NCI-H524 (cell line): ENCODE results near the gene TRPC4AP.

Experiments used
- DNase-seq, 2 experiments: peaks; one replicate each; lab custom pipeline; 2025; lab: John Stamatoyannopoulos, UW

The TRPC4AP gene

DNA sequence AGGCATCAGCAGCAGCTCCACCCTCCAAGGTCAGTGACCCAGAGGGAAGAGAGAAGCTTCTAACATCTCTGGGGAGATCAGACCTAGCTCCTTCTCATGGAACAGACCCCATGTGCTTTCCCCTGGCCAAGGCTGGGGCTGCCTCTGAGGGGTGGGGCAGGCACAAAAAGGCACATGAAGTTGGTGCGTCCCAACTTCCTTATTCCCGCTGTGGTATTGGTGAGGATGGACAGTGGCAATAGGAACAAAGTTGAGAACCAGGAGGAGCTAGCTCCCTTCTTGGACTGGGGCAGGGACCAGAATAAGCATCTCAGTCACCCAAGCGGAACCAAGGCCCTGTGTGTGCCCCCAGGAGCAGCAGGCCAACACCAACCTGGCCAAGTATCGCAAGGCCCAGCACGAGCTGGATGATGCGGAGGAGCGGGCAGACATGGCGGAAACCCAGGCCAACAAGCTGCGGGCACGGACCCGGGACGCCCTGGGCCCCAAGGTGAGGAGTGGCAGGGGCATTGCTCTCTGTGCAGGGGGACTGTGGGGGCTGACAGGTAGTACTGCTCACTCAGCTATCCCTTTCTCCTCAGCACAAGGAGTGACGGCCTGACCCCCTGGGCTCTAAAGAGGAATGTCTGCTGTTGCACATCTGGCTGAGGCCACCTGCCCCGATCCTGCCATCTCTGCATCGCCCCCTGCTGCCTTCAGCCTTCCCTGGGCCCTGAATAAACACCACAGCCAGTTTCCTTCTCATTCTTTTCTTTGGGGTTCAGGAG lies 90.8 kb downstream of the TRPC4AP start:
- DNase-seq: peak in 1 of 2 experiments; percentile 14

DNA sequence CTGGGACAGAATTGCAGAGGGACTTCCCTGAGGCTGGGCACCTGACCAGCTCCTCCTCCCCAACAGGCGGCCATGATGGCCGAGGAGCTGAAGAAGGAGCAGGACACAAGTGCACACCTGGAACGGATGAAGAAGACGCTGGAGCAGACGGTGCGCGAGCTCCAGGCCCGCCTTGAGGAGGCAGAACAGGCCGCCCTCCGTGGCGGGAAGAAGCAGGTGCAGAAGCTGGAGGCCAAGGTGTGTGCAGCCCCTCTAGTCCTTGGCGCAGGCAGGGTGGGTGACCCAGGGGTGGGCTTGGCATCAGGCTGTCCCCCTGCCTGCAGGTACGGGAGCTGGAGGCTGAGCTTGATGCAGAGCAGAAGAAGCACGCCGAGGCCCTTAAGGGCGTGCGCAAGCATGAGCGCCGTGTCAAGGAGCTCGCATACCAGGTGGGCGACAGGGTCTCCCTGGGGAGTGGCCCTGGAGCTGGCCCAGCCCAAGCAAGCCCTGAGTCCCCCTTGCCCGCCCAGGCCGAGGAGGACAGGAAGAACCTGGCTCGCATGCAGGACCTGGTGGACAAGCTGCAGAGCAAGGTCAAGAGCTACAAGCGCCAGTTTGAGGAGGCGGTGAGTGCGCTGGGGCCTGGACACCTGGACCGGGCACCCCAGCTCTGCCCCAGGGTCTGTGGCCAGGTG lies 91.5 kb downstream of the TRPC4AP start:
- no peak for DNase-seq

DNA sequence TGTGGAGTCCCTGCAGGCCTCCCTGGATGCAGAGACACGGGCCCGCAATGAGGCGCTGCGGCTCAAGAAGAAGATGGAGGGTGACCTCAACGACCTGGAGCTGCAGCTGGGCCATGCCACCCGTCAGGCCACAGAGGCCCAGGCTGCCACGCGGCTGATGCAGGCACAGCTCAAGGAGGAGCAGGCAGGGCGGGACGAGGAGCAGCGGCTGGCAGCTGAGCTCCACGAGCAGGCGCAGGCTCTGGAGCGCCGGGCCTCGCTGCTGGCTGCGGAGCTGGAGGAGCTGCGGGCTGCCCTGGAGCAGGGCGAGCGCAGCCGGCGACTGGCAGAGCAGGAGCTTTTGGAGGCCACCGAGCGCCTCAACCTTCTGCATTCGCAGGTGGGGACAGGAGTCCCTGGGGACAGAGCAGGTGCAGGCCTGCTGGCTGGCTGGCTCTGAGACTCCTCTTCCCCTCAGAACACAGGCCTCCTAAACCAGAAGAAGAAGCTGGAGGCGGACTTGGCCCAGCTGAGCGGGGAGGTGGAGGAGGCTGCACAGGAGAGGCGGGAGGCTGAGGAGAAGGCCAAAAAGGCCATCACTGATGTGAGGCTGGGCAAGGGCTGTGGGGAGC lies 92.2 kb downstream of the TRPC4AP start:
- DNase-seq: no peak

DNA sequence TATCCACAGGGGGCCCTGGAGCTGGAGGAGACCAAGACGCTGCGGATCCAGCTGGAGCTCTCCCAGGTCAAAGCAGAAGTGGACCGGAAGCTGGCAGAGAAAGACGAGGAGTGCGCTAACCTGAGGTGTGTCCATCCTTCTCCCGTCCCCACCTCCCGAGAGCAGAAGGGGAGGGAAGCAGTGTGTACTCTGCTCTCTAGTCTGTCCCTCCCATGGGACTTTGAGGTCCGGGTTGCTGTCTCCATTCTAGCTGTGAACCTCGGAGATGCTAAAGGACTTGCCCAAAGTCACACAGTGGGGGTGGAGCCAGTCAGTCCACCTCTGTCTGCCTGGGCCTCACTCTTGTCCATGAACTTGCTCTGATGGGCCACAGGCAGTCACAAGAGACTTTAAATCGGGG lies 92.8 kb downstream of the TRPC4AP start:
- DNase-seq: no peak

DNA sequence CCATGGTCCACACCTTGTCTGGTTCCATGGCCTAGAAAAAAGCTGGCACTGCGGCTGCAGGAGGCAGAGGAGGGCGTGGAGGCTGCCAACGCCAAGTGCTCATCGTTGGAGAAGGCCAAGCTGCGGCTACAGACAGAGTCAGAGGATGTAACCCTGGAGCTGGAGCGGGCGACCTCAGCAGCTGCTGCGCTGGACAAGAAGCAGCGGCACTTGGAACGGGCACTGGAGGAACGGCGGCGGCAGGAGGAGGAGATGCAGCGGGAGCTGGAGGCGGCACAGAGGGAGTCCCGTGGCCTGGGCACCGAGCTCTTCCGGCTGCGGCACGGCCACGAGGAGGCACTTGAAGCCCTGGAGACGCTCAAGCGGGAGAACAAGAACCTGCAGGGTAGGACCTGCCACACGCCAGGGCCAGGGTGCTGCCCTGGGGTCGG lies 93.6 kb downstream of the TRPC4AP start:
- DNase-seq: no peak

DNA sequence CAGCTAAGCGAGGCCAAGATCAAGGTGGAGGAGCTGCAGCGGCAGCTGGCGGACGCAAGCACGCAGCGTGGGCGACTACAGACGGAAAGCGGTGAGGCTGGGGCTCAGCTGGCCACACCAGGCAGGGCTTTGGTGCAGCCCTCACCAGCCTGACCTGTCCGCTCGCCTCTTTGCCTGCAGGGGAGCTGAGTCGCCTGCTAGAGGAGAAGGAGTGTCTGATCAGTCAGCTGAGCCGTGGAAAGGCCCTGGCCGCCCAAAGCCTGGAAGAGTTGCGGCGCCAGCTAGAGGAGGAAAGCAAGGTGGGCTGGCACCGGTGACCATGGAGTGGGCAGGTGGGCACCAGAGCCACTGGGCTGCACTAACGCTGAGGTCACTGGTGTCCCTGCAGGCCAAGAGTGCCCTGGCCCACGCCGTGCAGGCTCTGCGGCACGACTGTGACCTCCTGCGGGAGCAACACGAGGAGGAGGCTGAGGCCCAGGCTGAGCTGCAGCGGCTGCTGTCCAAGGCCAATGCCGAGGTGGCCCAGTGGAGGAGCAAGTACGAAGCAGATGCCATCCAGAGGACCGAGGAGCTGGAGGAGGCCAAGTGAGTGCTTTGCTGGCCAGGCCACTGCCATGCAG lies 94.2 kb downstream of the TRPC4AP start:
- DNase-seq: peak in 1 of 2 experiments; percentile 29

DNA sequence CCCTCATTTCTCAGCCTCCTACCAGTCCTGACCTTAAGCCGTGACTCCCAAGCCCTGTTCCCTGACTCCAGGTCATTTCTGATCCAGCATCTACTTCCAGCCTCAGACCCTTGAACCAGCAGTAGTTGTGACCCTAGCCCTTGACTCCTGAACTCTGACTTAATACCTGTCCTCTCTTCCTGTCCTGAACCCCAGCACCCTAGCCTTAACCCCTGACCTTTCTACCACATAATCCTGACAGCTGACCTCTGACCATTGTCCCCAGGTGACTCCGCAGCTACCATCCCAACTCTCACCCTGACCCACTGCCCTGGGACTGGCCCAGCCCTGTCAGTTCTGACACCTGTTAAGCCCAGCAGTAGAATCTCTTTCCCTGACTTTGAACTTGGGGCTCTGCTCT lies 94.8 kb downstream of the TRPC4AP start:
- DNase-seq: no peak

DNA sequence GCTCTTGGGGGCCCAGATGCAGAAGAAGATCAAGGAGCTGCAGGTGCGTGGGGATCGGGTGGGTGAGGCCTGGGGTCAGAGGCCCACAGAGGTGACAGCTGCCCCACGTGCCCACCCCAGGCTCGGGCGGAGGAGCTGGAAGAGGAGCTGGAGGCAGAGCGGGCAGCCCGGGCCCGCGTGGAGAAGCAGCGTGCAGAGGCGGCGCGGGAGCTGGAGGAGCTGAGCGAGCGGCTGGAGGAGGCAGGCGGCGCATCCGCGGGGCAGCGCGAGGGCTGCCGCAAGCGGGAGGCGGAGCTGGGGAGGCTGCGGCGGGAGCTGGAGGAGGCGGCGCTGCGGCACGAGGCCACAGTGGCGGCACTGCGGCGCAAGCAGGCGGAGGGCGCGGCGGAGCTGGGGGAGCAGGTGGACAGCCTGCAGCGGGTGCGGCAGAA lies 95.5 kb downstream of the TRPC4AP start:
- DNase-seq: peak in 1 of 2 experiments; percentile 32

DNA sequence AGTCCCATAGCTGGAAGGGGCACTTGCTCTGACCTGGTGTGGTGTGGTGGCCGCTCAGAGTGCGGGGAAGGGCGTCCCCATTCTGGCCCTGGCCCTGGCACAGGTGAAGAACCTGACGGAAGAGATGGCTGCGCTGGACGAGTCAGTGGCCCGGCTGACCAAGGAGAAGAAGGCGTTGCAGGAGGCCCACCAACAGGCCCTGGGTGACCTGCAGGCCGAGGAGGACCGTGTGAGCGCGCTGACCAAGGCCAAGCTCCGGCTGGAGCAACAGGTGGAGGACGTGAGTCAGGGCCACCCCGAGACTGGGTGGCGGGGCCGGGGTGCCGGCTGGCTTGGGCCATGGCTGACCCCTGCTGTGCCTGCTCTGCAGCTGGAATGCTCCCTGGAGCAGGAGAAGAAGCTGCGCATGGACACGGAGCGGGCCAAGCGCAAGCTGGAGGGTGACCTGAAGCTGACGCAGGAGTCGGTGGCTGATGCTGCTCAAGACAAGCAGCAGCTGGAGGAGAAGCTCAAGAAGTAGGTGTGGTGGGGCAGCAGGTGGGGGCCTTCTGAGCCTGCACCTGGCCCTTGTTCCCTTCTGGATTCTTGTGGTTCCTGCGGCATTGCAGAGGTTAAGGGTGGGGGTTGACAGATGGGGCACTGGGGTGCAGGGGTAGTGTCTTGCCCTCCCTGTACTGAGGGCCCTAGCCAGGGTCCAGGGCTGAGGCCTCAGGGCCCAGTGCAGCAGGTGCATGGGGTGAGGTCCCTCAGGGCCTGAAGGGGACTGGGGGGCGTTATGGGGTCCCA lies 96.2 kb downstream of the TRPC4AP start:
- DNase-seq: no peak

DNA sequence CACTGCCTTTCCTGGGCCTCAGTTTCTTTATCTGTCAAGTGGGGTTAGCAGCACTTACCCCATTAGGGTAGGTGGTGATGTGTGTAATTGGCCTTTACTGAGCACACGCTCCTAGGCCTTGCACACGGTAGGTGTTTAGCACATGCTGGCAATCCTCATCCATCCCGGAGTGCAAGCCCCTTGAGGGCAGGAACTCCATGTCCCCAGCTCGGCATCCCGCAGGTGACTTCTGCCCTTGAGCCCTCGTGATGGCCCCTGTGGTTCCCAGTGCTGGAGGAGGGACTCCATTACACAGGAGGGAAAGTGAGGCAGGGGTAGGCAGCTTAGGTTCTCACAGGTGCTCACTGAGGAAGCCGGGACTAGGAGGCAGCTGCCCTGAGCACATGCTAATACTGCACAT lies 96.9 kb downstream of the TRPC4AP start:
- DNase-seq: no peak

DNA sequence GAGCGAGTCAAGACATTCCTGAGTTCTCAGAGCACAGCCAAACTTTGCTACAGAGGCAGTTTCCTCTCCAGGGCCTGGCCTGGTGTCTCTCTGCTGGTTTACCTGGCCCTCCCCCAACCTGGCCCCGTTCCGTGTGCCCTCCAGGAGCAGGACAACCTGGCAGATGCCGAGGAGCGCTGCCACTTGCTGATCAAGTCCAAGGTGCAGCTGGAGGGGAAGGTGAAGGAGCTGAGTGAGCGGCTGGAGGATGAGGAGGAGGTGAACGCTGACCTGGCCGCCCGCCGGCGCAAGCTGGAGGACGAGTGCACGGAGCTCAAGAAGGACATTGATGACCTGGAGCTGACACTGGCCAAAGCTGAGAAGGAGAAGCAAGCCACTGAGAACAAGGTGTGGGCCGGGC lies 97.4 kb downstream of the TRPC4AP start:
- no peak for DNase-seq

DNA sequence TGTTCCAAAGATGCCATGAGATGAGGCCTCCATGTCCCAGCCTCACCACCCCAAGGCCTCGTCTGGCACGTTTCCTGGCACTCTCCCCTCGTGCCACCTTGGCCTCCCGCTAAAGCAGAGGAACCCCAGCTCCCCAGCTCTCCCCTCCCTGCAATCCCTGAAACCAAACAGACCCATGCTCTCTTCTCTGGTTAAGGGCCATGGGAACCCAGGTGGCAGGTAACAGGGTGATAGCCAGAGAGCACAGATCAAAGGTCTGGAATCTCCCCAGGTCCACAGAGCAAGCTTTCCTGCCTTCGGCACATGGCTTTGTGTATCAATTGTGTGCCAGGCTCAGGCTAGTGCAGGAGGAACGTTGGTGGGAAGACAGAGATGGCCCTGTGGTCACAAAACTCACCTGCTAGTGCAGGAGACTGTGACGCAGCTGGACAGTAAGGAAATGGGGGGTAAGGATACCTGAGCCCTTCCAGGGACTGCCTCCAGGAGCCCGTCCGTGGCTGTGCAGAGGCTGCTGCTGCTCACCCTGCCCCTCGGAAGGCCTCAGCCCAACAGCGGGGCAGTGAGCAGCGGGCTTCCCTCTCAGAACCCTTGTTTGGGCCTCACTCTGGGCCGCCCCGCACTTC lies 98.0 kb downstream of the TRPC4AP start:
- no peak for DNase-seq

DNA sequence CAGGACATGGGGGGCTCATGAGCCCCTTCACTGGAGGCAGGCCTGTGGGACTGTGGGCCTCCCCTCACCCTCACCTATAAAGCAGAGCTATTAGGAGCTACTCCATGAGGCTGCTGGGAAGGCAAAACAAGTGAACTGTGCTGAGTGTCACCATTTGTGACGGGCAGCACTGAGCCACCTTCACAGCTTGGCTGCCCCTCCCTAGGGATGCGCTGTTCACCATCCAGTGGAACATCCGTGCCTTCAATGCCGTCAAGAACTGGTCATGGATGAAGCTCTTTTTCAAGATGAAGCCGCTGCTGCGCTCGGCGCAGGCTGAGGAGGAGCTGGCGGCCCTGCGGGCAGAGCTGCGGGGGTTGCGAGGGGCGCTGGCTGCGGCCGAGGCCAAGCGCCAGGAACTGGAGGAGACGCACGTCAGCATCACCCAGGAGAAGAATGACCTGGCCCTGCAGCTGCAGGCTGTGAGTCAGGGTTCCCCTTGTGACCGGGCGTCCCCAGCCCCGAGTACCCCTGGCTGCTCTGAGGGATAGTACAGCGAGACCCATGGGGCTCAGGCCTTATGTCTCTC lies 98.6 kb downstream of the TRPC4AP start:
- DNase-seq: no peak

DNA sequence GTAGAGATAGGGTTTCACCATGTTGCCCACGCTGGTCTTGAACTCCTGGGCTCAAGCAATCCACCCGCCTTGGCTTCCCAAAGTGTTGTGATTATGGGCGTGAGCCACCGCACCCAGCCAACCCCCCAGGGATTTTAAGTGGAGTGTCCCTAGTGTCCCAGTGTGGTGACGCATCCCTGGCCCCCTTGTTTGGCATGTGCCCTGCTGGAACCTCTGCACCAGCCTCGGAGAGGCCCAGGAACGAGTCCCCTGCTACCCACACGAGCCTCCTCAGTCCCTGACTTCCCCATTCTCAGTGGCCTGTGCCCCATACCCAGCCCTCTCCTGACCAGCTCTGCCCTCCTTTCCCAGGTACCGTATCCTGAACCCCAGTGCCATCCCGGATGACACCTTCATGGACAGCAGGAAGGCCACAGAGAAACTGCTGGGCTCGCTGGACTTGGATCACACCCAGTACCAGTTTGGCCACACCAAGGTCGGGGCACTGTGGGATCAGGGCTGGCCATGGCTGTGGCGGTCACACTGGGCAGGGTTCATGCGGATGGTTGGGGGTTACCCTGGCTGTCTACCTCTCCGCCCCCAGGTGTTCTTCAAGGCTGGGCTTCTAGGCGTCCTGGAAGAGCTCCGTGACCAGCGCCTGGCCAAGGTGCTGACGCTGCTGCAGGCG lies 99.7 kb downstream of the TRPC4AP start:
- DNase-seq: no peak

DNA sequence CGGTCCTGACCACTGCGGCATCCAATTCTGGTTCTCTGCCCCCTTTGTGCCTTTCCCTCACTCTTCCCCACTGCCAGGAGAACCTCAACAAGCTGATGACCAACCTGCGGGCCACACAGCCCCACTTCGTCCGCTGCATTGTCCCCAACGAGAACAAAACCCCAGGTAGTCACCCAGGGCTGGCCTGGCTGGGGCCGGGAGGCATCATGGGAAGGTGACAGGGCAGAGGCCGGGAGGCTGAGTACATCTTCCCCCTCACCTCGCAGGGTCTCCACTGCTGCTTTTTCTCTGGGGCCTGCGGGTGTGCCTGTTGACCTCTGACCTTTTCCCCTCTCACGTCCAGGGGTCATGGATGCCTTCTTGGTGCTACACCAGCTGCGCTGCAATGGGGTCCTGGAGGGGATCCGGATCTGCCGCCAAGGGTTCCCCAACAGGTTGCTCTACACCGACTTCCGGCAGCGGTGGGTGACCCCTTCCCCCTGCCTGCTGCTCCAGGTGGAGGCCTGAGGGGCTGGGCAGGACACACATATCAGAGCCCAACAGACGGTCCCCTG lies 101.9 kb downstream of the TRPC4AP start:
- DNase-seq: no peak

DNA sequence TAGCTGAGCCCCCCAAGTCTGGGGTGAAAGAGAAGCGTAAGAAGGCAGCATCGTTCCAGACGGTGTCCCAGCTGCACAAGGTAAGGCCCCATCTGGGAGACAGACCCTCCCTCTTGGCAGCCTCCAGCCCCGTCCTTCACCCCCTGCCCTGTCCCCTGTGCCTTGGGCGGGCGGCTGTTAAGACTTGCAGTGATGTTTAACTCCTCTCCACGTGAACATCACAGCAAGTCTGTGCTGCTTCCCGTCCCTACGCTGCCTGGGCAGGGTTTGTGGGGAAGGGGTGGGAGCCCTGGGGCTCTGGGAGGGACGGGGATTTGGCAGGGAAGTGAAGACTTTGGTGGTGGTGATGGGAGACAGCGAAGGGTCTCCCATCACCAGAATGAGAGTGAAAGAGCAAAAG lies 102.4 kb downstream of the TRPC4AP start:
- DNase-seq: no peak

DNA sequence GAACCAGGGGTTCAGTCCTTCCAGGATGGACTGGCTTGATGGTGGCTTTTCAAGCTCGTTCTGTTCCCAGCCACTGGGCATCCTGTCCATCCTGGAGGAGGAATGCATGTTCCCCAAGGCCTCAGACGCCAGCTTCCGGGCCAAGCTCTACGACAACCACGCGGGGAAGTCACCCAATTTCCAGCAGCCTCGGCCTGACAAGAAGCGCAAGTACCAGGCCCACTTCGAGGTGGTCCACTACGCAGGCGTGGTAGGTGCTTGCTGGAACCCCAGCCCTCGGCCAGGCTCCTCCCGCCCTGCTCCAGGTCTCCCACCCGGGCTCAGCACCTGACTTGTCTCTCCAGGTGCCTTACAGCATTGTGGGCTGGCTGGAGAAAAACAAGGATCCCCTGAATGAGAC lies 102.9 kb downstream of the TRPC4AP start:
- DNase-seq: no peak

DNA sequence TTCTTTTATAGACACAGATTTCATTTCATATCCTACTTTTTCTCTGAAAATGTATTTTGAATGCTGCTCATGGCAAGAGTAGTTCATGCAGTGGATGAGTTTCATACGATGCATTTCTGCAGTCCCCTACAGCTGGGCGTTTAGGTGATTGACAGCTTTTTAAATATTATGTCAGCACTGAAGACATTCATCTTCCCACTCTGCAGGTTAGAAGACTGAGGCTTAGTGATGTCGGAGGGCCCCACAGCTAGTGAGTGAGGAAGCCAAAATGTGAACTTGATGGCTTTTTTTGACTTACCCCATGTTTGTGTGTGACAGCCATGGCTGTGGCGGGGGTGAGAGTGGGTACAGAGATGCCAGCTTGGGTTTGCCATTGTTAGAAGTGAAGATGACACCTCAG lies 103.5 kb downstream of the TRPC4AP start:
- no peak for DNase-seq

DNA sequence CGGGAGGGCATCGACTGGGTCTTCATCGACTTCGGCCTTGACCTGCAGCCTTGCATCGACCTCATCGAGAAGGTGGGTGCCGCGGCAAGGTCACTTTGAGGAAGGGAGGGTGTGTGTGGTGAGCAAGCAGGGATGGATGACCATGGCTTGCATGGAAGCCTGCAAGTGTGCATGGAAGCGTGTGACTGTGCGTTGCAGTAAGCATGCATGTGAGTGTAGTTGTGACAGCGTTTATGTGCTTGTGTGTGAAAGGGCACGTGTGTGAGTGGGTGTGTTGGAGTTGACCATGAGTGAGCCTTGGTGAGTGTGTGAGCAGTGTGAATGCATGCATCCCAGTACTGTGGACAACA lies 104.4 kb downstream of the TRPC4AP start:
- DNase-seq: no peak
